Activated CD8-positive, alpha-beta memory T cell treated with anti-CD3 and anti-CD28 coated beads, Interleukin-2, amount 50 U/mL, for 4 hours (primary cell): ENCODE measurements around the gene STK32C.

ENCODE experiments used
- DNase-seq: peaks from one replicate; pipeline ENCODE4 v3.0.0-alpha.2; 2020

The STK32C gene

GRCh38 chr10:132176623-132177500 lies 130.9 kb downstream of the STK32C start:
- DNase-seq = no peak

GRCh38 chr10:132175907-132176581 lies 131.7 kb downstream of the STK32C start:
- DNase-seq = no peak

- no peak for DNase-seq
Observed at GRCh38 chr10:132175408-132175807, 132.3 kb downstream of the STK32C start.

- DNase-seq = no peak
Observed at GRCh38 chr10:132174237-132174636, 133.5 kb downstream of the STK32C start.

GRCh38 chr10:132173185-132173584 lies 134.6 kb downstream of the STK32C start:
- DNase-seq = no peak

GRCh38 chr10:132172091-132173066 lies 135.4 kb downstream of the STK32C start:
- DNase-seq = no peak

GRCh38 chr10:132170561-132171361 lies 137.0 kb downstream of the STK32C start:
- DNase-seq = no peak

- no peak for DNase-seq
Observed at GRCh38 chr10:132169766-132170560, 137.8 kb downstream of the STK32C start.

GRCh38 chr10:132169031-132169765 lies 138.6 kb downstream of the STK32C start:
- DNase-seq = no peak

GRCh38 chr10:132168571-132169030 lies 139.1 kb downstream of the STK32C start:
- DNase-seq = no peak

- no peak for DNase-seq
Observed at GRCh38 chr10:132167976-132168375, 139.8 kb downstream of the STK32C start.

- no peak for DNase-seq
Observed at GRCh38 chr10:132167041-132167674, 140.6 kb downstream of the STK32C start.

- DNase-seq = no peak
Observed at GRCh38 chr10:132166216-132166950, 141.4 kb downstream of the STK32C start.

- no peak for DNase-seq
Observed at GRCh38 chr10:132165416-132165980, 142.3 kb downstream of the STK32C start.

GRCh38 chr10:132164761-132165278 lies 142.9 kb downstream of the STK32C start:
- no peak for DNase-seq

- DNase-seq = no peak
Observed at GRCh38 chr10:132163826-132164515, 143.8 kb downstream of the STK32C start.

- DNase-seq = no peak
Observed at GRCh38 chr10:132163278-132163765, 144.4 kb downstream of the STK32C start.
